Testis (tissue), 3 donors: Measurements from ENCODE around the gene PRR16. TPM values are rescaled to one million over a fixed set of nuclear protein-coding genes. Genes with fewer than 3 reads are reported as not detected.

ENCODE experiments used
- DNase-seq: peaks from one replicate; pipeline ENCODE4 v3.0.0-alpha.2; 2019
- H3K27ac ChIP-seq, 2 donors: fragments of 200-600 bp; sonication (generic); one replicate each; pipeline ENCODE4 v1.5.1; 2019
- H3K27me3 ChIP-seq: fragments of 200-600 bp; sonication (generic); one replicate; pipeline ENCODE4 v1.5.1; 2019
- H3K36me3 ChIP-seq: fragments of 200-600 bp; sonication (generic); one replicate; pipeline ENCODE4 v1.5.1; 2017; ENCODE audit warnings: low read depth; ENCODE audit errors: missing control alignments
- H3K4me1 ChIP-seq: fragments of 200-600 bp; sonication (generic); one replicate; pipeline ENCODE4 v1.5.1; 2019
- H3K4me3 ChIP-seq, 2 donors: fragments of 200-600 bp; sonication (generic); one replicate each; pipeline ENCODE4 v1.5.1; 2017 to 2019
- H3K9me3 ChIP-seq: fragments of 200-600 bp; sonication (generic); one replicate; pipeline ENCODE4 v1.5.1; 2017
- CTCF ChIP-seq, 3 experiments: fragments of 450-650 bp in 2 of 3; fragments of 200-600 bp in 1 of 3; sonication (generic) in 1 of 3; IDR thresholded peaks; one replicate each; pipeline ENCODE4 v1.5.1; 2016 to 2019; ENCODE audit warnings: antibody characterized with exemption in 3 of 3, mild to moderate bottlenecking in 2 of 3, moderate library complexity in 1 of 3
- POLR2A ChIP-seq: fragments of 450-650 bp; IDR thresholded peaks from one replicate; pipeline ENCODE4 v1.6.1; 2017; ENCODE audit warnings: antibody characterized with exemption, mild to moderate bottlenecking, moderate library complexity
- WGBS, 2 donors: methylation state at CpG; one replicate each; pipeline ENCODE4 v1.1.5; 2018; 5-methylcytosine and 5-hydroxymethylcytosine counted together
- intact Hi-C: fragments of 100-400 bp; cut with DNase I; formaldehyde crosslinking; loops from one replicate; pipeline ENCODE4 v1.15.1; 2023; ENCODE audit warnings: low total_unique reads
- polyA plus RNA-seq: library from polyadenylated mRNA; stranded (reverse); fragments of 350-450 nt; fragmentation: Illumina TruSeq; extraction: RNeasy Lipid Tissue Mini Kit (QIAGEN cat#74804); gene quantifications from one replicate; pipeline ENCODE4 v1.2.3, GENCODE V29; 2014; ENCODE audit warnings: low read depth, low replicate concordance; ENCODE audit not compliant: insufficient read depth
- total RNA-seq, 2 donors: library from RNA; depleted of rRNA; stranded (reverse); fragments of >200 nt; gene quantifications; one replicate each; pipeline ENCODE4 v1.2.3, GENCODE V29; 2016

Gene PRR16
- total and polyA plus RNA-seq, 3 donors from 2014 or later: 0.68 to 3.4 (median 1.5) TPM

GRCh38 chr5:120546922-120547321 is 82.8 kb downstream of the PRR16 start:
- intact Hi-C loops: no loop called here
- no peaks in the 10 kb centered on the region for H3K4me1 ChIP-seq
- 95 to 97% methylated on average over 2 of the region's 2 CpGs for WGBS, 2 donors
- no peaks in the 10 kb centered on the region for H3K27me3 ChIP-seq
- no peaks in the 10 kb centered on the region for H3K9me3 ChIP-seq
- H3K36me3 ChIP-seq: no peaks in the 10 kb centered on the region
- no peak overlapping the region for H3K27ac ChIP-seq
- TF ChIP-seq POLR2A (no peak), CTCF (IDR thresholded peaks at IDR 0.05) (no peak)
- H3K4me3 ChIP-seq: no peak overlapping the region
- no peak for DNase-seq

- Histone ChIP-seq H3K4me3 (no peak overlapping the region), H3K36me3 (no peaks in the 10 kb centered on the region), H3K9me3 (no peaks in the 10 kb centered on the region), H3K27ac (no peak overlapping the region), H3K4me1 (no peaks in the 10 kb centered on the region), H3K27me3 (no peaks in the 10 kb centered on the region)
- intact Hi-C loops: no loop called here
- 89 to 92% methylated on average over 2 of the region's 2 CpGs for WGBS, 2 donors
- no peak for DNase-seq
- TF ChIP-seq POLR2A: no peak
- TF ChIP-seq CTCF (IDR thresholded peaks at IDR 0.05): no peak
These were observed 86.3 kb downstream of the PRR16 start for GRCh38 chr5:120550358-120550757.

GRCh38 chr5:120552638-120553037 is 88.5 kb downstream of the PRR16 start:
- TF ChIP-seq POLR2A (no peak), CTCF (IDR thresholded peaks at IDR 0.05) (no peak)
- intact Hi-C loops: no loop called here
- 87 to 94% methylated on average over 3 of the region's 3 CpGs for WGBS, 2 donors

GRCh38 chr5:120555345-120555744 is 91.2 kb downstream of the PRR16 start:
- TF ChIP-seq CTCF (IDR thresholded peaks at IDR 0.05): no peak
- TF ChIP-seq POLR2A: no peak
- WGBS, 2 donors: 86 to 93% methylated on average over 2 of the region's 2 CpGs
- Histone ChIP-seq H3K9me3 (no peaks in the 10 kb centered on the region), H3K4me3 (no peak overlapping the region), H3K4me1 (no peaks in the 10 kb centered on the region), H3K36me3 (no peaks in the 10 kb centered on the region), H3K27ac (no peak overlapping the region), H3K27me3 (no peaks in the 10 kb centered on the region)
- no peak for DNase-seq
- intact Hi-C loops: no loop called here

More at GRCh38 chr5:120552638-120553037, 88.5 kb downstream of the PRR16 start:
- H3K27me3 ChIP-seq: no peaks in the 10 kb centered on the region
- H3K27ac ChIP-seq: no peak overlapping the region
- H3K4me1 ChIP-seq: no peaks in the 10 kb centered on the region
- no peak for DNase-seq
- H3K4me3 ChIP-seq: no peak overlapping the region
- H3K36me3 ChIP-seq: no peaks in the 10 kb centered on the region
- no peaks in the 10 kb centered on the region for H3K9me3 ChIP-seq

DNA sequence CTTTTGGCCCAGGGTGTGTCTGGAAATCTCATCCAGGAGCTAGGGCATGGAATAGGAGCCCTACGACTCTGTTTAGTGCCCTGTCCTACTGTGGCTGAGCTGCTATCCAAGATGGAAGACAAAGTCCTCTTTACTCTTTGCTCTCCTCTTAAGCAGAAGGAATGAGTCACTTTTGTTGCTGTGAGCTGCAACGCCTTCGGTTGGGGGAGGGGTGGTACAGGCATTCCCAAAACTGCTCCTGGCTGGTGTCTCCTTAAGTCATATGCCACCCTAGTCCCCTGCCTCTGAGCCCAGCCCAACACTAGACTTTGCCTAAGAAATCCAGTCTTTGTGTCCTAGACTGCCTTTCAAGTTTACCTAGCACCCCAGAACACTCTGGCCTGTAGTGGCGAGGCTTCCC is 99.9 kb downstream of the PRR16 start:
- H3K4me1 ChIP-seq: no peaks in the 10 kb centered on the region
- intact Hi-C loops: no loop called here
- WGBS, 2 donors: 92 to 98% methylated on average over 4 of the region's 4 CpGs
- no peaks in the 10 kb centered on the region for H3K36me3 ChIP-seq
- no peak overlapping the region for H3K4me3 ChIP-seq
- DNase-seq: no peak
- no peaks in the 10 kb centered on the region for H3K27me3 ChIP-seq
- H3K9me3 ChIP-seq: no peaks in the 10 kb centered on the region
- H3K27ac ChIP-seq: no peak overlapping the region
- no peak for TF ChIP-seq POLR2A
- TF ChIP-seq CTCF (IDR thresholded peaks at IDR 0.05): no peak
